Measurements from ENCODE around the gene GEMIN4.

GEMIN4 gene

DNA sequence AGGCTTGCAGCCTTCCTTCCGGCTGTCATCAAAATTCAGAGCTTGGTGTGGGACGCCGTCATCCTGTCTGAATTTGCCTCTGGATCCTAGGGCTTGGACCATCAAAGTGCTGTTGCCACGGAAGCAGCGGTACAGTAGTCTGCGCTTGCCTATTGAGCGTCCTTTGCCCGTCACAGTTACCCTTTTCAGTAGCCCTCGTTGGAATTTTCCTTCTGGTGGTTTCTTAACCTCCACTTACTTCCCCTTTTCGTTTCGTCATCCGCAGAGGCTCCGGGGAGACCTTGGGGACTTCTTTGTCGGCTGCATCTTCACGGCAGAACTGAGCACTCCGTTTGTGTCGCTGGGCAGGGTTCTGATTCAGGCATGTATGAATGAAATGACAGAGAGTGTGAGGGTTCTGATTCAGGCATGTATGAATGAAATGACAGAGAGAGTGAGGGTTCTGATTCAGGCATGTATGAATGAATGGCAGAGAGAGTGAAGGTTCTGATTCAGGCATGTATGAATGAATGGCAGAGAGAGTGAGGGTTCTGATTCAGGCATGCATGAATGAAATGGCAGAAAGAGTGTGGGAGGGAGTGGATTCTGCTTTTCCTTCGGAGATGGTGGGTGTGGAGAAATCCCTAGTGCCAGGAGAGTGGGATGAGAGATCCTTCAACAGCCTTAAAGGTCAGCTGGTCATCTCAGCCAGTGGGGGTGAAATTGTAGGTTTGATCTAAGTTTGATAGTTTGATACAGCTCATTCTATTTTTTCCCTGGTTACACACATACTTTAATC, 11.6 kb downstream of the GEMIN4 start:
- DNase-seq: no peak

- no peak for DNase-seq
Measured at GRCh38 chr17:737561-738113, 14.4 kb downstream of the GEMIN4 start.

DNA sequence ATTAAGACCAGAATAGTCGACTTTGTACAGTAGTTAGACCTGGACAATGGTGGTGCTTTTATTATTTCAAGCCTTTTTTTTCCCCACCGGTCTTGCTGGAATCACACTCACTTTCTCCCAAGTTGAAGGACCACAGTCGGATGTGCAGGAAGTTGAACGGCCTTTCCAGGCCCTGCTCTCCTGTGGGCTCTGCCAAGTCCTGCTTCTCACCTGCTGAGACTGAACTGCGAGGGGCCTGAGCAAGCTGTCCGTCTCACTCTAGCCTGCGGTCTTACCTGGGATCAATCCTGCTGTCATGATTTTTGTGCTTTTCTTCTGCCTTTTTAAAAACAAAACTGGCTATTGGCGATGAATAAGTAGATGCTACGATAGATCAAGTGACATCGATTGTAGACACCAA, 18.3 kb downstream of the GEMIN4 start:
- DNase-seq: no peak

GRCh38 chr17:732902-733720, 19.0 kb downstream of the GEMIN4 start:
- DNase-seq: no peak

DNA sequence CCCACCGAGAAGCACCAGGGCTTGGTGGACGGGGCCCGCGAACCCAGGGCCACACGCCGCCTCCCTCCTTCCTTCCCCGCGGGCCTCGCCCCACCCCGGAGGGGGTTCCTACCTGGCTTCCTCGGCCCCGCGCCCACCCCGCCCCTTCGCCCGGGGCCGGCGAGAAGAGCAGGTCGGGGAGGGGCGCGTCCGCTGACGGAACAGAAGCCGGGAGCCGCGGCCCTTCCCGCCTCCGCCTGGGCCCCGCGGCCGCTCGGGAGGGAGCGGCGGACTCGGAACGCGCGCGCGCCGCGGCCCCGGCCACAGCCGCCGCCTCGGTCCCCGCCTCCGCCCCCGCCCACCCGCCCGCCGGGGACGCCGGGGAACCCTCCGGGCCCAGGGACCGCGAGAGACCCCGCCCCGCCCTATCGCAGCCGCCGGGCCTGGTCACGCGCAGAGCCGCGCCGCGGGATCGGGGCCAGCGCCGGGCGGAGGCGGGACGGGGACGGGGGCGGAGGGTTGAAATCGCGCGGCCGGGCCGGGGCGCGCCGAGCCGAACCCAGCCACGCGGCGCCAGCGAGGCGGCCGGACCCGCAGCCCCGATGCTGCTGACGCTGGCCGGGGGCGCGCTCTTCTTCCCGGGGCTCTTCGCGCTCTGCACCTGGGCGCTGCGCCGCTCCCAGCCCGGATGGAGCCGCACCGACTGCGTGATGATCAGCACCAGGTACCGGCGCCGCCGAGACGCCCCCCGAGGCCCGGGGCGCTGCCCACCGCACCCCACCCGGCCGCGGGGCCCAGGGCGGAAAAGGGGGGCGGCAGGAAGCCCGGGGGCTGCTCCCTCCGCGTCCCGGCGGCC, 19.8 kb downstream of the GEMIN4 start, which contains the start of gene TLCD3A:
TSS of gene TLCD3A (plus strand) at position 530 of the 835 bp plus-strand sequence. CDS start at position 582, 52 bp downstream.
- DNase-seq: no peak

DNA sequence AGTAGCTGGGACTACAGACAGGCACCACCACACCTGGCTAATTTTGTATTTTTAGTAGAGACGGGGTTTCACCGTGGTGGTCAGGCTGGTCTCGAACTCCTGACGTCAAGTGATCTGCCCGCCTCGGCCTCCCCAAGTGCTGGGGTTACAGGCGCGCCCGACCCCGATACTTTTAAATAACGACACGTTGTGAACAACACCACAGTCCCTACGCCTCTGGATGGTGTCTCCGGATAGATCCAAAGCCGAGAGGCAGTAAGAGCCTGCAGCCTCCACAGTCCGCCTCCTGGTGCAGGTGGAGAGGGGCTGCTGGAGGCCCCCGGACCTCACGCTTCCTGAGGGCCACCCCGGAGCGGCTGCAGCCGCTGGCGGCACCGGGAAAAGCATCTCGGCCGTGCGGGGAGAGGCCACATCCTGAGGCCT, 20.4 kb downstream of the GEMIN4 start:
- no peak for DNase-seq

DNA sequence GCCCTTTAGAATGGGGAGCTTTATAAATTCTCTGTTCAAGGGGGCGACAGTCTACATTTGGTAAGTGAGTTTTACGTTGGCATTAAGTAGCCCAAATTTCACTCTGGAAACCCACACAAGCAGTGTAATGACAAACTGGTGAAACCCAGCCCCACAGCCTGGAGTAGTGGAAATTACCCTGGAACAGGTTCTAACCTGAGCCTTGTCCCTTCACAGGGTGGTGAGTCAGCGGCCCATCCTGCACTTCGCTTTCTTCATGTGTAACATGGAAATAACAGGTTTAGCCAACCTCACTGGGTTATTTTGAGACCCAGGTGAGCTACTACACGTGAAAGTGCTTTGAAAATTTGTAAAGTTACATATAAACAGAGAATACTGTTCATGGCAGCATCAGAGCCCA, 23.2 kb downstream of the GEMIN4 start:
- DNase-seq: no peak

GRCh38 chr17:726271-726919, 25.7 kb downstream of the GEMIN4 start:
- DNase-seq: no peak

DNA sequence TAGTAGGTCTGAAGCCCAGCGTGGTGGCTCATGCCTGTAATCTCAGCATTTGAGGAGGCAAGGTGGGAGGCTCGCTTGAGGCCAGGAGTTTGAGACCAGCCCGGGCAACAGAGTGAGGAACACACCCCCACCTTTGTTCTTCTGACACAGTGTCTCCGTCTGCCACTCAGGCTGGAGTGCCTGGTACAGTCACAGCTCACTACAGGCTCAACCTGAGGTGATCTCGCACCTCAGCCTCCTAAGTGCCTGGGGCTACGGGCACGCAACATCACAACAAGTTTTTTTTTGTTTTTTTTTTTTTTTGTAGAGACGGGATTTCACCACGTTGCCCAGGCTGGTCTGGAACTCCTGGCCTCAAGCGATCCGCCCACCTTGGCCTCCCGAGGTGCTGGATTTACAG, 26.3 kb downstream of the GEMIN4 start:
- DNase-seq: no peak

GRCh38 chr17:725084-725483, 27.0 kb downstream of the GEMIN4 start:
- DNase-seq: no peak

GRCh38 chr17:721540-721937, 30.5 kb downstream of the GEMIN4 start:
- DNase-seq: no peak

DNA sequence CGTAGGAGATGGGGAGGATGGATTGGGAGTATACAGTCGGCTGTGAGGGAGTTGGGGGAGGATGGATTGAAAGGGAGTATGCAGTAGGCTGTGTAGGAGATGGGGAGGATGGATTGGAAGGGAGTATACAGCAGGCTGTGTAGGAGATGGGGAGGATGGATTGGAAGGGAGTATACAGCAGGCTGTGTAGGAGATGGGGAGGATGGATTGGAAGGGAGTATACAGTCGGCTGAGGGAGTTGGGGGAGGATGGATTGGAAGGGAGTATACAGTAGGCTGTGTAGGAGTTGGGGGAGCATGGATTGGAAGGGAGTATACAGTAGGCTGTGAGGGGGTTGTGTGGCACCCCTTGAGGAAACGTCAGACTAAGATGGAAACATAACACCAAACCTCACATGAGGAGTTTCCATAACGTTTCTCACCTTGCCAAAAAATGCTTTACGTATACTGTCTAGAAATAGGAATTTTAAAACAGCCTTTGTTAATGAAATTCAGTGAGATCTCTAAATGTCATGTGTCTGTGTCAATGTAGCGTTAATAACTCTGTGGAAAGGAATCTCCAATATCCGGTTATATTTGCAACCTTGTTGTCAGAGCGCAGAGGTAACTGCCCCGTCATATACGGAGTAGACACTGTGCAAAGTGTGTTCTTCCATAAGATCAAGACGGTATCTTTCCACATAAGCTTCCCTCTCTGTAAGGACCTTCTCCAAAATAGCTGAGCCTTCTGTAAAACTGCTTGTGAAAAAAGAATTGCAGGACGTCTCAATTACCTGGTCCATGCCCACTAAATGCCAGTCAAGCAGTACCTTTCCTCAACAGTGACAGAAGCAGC, 31.1 kb downstream of the GEMIN4 start:
- DNase-seq: no peak

- DNase-seq: no peak
Measured at GRCh38 chr17:718075-718474, 34.0 kb downstream of the GEMIN4 start.

GRCh38 chr17:708132-708531, 43.9 kb downstream of the GEMIN4 start:
- no peak for DNase-seq

- DNase-seq: no peak
Measured at GRCh38 chr17:705863-706262, 46.2 kb downstream of the GEMIN4 start.

GRCh38 chr17:705011-705410, 47.1 kb downstream of the GEMIN4 start:
- no peak for DNase-seq

- no peak for DNase-seq
Measured at GRCh38 chr17:704111-704864, 47.8 kb downstream of the GEMIN4 start.

DNA sequence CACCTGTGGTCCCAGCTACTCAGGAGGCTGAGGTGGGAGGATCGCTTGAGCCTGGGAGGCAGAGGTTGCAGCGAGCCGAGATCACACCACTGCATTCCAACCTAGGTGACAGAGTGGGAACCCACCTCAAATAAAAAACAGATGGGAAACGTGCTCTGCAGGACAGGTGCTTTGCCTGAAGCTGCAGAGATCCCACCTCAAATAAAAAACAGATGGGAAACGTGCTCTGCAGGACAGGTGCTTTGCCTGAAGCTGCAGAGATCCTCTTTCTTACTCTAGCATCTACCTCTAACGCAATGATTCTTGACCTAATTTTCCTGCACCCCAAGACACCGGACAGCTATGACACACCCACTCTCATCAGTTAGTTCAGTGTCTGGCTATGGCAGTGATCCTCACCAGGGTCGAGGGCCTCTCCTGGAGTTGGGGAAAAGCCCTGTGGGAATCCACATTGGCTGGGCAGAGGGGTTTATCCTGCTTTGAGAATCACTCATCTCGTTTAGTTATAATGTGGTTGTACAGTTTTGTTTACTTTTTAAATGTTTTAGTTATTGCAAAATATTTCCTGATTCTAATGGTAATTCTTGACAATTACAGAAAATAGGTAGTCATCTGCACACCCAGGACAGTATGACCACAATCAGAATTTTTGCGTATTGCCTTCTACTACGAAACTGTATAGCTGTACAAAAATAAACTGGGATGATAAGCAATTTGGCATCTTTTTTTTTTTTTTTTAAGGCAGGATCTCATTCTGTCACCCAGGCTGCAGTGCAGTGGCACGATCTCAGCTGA, 48.8 kb downstream of the GEMIN4 start:
- no peak for DNase-seq

- DNase-seq: peak; percentile 23
Measured at GRCh38 chr17:700504-701094, 51.5 kb downstream of the GEMIN4 start.

Measured in NCI-H510A treated with DMSO at 0.1 percent for 48 hours (cell line).